ENCODE results near the gene GNAT1.

The GNAT1 gene

GRCh38 chr3:50190936-50191660 is at the start of gene GNAT1:
GNAT1 (plus strand) TSS chr3:50191610; CDS start chr3:50191726, 116 bp downstream.
- H3K36me3 ChIP-seq (ENCODE audit: control insufficient read depth in 1 of 2, insufficient read depth in 2 of 2, low read length in 2 of 2), result no peaks in the 10 kb centered on the region
- H3K4me3 ChIP-seq (ENCODE audit: low read depth in 1 of 2, low read length in 2 of 2), result no peak within 1 kb of the TSS
- H3K4me1 ChIP-seq (ENCODE audit: control insufficient read depth in 1 of 2, insufficient read depth in 2 of 2, low read length in 2 of 2), result peaks cover 0 to 19% of the 10 kb centered on the region in 2 donors
- no peak within 1 kb of the TSS for H3K27ac ChIP-seq (ENCODE audit: low read length)
- no peaks in the 10 kb centered on the region for H3K9me3 ChIP-seq (ENCODE audit: control insufficient read depth in 1 of 2, low read length in 2 of 2)
- peaks cover 18% of the 10 kb centered on the region for H3K27me3 ChIP-seq (ENCODE audit: low read depth, low read length)

- no peaks in the 10 kb centered on the region for H3K4me1 ChIP-seq (ENCODE audit: control insufficient read depth in 1 of 2, insufficient read depth in 2 of 2, low read length in 2 of 2)
- H3K9me3 ChIP-seq (ENCODE audit: control insufficient read depth in 1 of 2, low read length in 2 of 2), result no peaks in the 10 kb centered on the region
- H3K4me3 ChIP-seq (ENCODE audit: low read depth in 1 of 2, low read length in 2 of 2), result no peak overlapping the region
- no peak overlapping the region for H3K27ac ChIP-seq (ENCODE audit: low read length)
- no peaks in the 10 kb centered on the region for H3K27me3 ChIP-seq (ENCODE audit: low read depth, low read length)
- no peaks in the 10 kb centered on the region for H3K36me3 ChIP-seq (ENCODE audit: control insufficient read depth in 1 of 2, insufficient read depth in 2 of 2, low read length in 2 of 2)
These were observed 45.0 kb upstream of the GNAT1 start for GRCh38 chr3:50146316-50146901.

- H3K27ac ChIP-seq (ENCODE audit: low read length), result no peak overlapping the region
- no peaks in the 10 kb centered on the region for H3K27me3 ChIP-seq (ENCODE audit: low read depth, low read length)
- H3K4me1 ChIP-seq (ENCODE audit: control insufficient read depth in 1 of 2, insufficient read depth in 2 of 2, low read length in 2 of 2), result no peaks in the 10 kb centered on the region
- no peaks in the 10 kb centered on the region for H3K36me3 ChIP-seq (ENCODE audit: control insufficient read depth in 1 of 2, insufficient read depth in 2 of 2, low read length in 2 of 2)
- no peak overlapping the region for H3K4me3 ChIP-seq (ENCODE audit: low read depth in 1 of 2, low read length in 2 of 2)
- H3K9me3 ChIP-seq (ENCODE audit: control insufficient read depth in 1 of 2, low read length in 2 of 2), result no peaks in the 10 kb centered on the region
These were observed 44.4 kb upstream of the GNAT1 start for GRCh38 chr3:50147016-50147415.

GRCh38 chr3:50147447-50147846 is 44.0 kb upstream of the GNAT1 start:
- H3K27ac ChIP-seq (ENCODE audit: low read length), result no peak overlapping the region
- no peaks in the 10 kb centered on the region for H3K9me3 ChIP-seq (ENCODE audit: control insufficient read depth in 1 of 2, low read length in 2 of 2)
- H3K4me3 ChIP-seq (ENCODE audit: low read depth in 1 of 2, low read length in 2 of 2), result no peak overlapping the region
- H3K36me3 ChIP-seq (ENCODE audit: control insufficient read depth in 1 of 2, insufficient read depth in 2 of 2, low read length in 2 of 2), result no peaks in the 10 kb centered on the region
- no peaks in the 10 kb centered on the region for H3K4me1 ChIP-seq (ENCODE audit: control insufficient read depth in 1 of 2, insufficient read depth in 2 of 2, low read length in 2 of 2)
- no peaks in the 10 kb centered on the region for H3K27me3 ChIP-seq (ENCODE audit: low read depth, low read length)

- Histone ChIP-seq H3K36me3 (ENCODE audit: control insufficient read depth in 1 of 2, insufficient read depth in 2 of 2, low read length in 2 of 2) (no peaks in the 10 kb centered on the region), H3K4me1 (ENCODE audit: control insufficient read depth in 1 of 2, insufficient read depth in 2 of 2, low read length in 2 of 2) (no peaks in the 10 kb centered on the region), H3K4me3 (ENCODE audit: low read depth in 1 of 2, low read length in 2 of 2) (no peak overlapping the region), H3K27ac (ENCODE audit: low read length) (no peak overlapping the region), H3K27me3 (ENCODE audit: low read depth, low read length) (no peaks in the 10 kb centered on the region), H3K9me3 (ENCODE audit: control insufficient read depth in 1 of 2, low read length in 2 of 2) (no peaks in the 10 kb centered on the region)
These were observed 43.5 kb upstream of the GNAT1 start for GRCh38 chr3:50147861-50148260.

GRCh38 chr3:50150404-50150750 is 41.0 kb upstream of the GNAT1 start:
- H3K27ac ChIP-seq (ENCODE audit: low read length), result no peak overlapping the region

GRCh38 chr3:50150863-50151686 is 40.3 kb upstream of the GNAT1 start:
- no peak overlapping the region for H3K4me3 ChIP-seq (ENCODE audit: low read depth in 1 of 2, low read length in 2 of 2)
- H3K4me1 ChIP-seq (ENCODE audit: control insufficient read depth in 1 of 2, insufficient read depth in 2 of 2, low read length in 2 of 2), result peaks cover 0 to 14% of the 10 kb centered on the region in 2 donors
- H3K36me3 ChIP-seq (ENCODE audit: control insufficient read depth in 1 of 2, insufficient read depth in 2 of 2, low read length in 2 of 2), result no peaks in the 10 kb centered on the region
- no peak overlapping the region for H3K27ac ChIP-seq (ENCODE audit: low read length)
- H3K9me3 ChIP-seq (ENCODE audit: control insufficient read depth in 1 of 2, low read length in 2 of 2), result no peaks in the 10 kb centered on the region
- H3K27me3 ChIP-seq (ENCODE audit: low read depth, low read length), result peaks cover 4% of the 10 kb centered on the region

More at GRCh38 chr3:50150404-50150750, 41.0 kb upstream of the GNAT1 start:
- no peaks in the 10 kb centered on the region for H3K9me3 ChIP-seq (ENCODE audit: control insufficient read depth in 1 of 2, low read length in 2 of 2)
- H3K36me3 ChIP-seq (ENCODE audit: control insufficient read depth in 1 of 2, insufficient read depth in 2 of 2, low read length in 2 of 2), result no peaks in the 10 kb centered on the region
- peaks cover 0 to 7% of the 10 kb centered on the region in 2 donors for H3K4me1 ChIP-seq (ENCODE audit: control insufficient read depth in 1 of 2, insufficient read depth in 2 of 2, low read length in 2 of 2)
- H3K4me3 ChIP-seq (ENCODE audit: low read depth in 1 of 2, low read length in 2 of 2), result no peak overlapping the region
- H3K27me3 ChIP-seq (ENCODE audit: low read depth, low read length), result no peaks in the 10 kb centered on the region

GRCh38 chr3:50151728-50152127 is 39.7 kb upstream of the GNAT1 start:
- H3K27me3 ChIP-seq (ENCODE audit: low read depth, low read length), result peaks cover 5% of the 10 kb centered on the region
- H3K27ac ChIP-seq (ENCODE audit: low read length), result no peak overlapping the region
- H3K9me3 ChIP-seq (ENCODE audit: control insufficient read depth in 1 of 2, low read length in 2 of 2), result no peaks in the 10 kb centered on the region
- H3K4me3 ChIP-seq (ENCODE audit: low read depth in 1 of 2, low read length in 2 of 2), result no peak overlapping the region
- no peaks in the 10 kb centered on the region for H3K36me3 ChIP-seq (ENCODE audit: control insufficient read depth in 1 of 2, insufficient read depth in 2 of 2, low read length in 2 of 2)
- peaks cover 0 to 21% of the 10 kb centered on the region in 2 donors for H3K4me1 ChIP-seq (ENCODE audit: control insufficient read depth in 1 of 2, insufficient read depth in 2 of 2, low read length in 2 of 2)

- Histone ChIP-seq H3K27me3 (ENCODE audit: low read depth, low read length) (peaks cover 5% of the 10 kb centered on the region), H3K27ac (ENCODE audit: low read length) (no peak overlapping the region), H3K4me3 (ENCODE audit: low read depth in 1 of 2, low read length in 2 of 2) (peak overlapping the region in 1 of 2 donors; percentile 57), H3K36me3 (ENCODE audit: control insufficient read depth in 1 of 2, insufficient read depth in 2 of 2, low read length in 2 of 2) (no peaks in the 10 kb centered on the region), H3K9me3 (ENCODE audit: control insufficient read depth in 1 of 2, low read length in 2 of 2) (no peaks in the 10 kb centered on the region), H3K4me1 (ENCODE audit: control insufficient read depth in 1 of 2, insufficient read depth in 2 of 2, low read length in 2 of 2) (peaks cover 0 to 25% of the 10 kb centered on the region in 2 donors)
These were observed 37.5 kb upstream of the GNAT1 start for GRCh38 chr3:50153782-50154475.

GRCh38 chr3:50154476-50154839 is 37.0 kb upstream of the GNAT1 start:
- Histone ChIP-seq H3K27me3 (ENCODE audit: low read depth, low read length) (peaks cover 5% of the 10 kb centered on the region), H3K4me1 (ENCODE audit: control insufficient read depth in 1 of 2, insufficient read depth in 2 of 2, low read length in 2 of 2) (peaks cover 0 to 25% of the 10 kb centered on the region in 2 donors), H3K36me3 (ENCODE audit: control insufficient read depth in 1 of 2, insufficient read depth in 2 of 2, low read length in 2 of 2) (no peaks in the 10 kb centered on the region), H3K27ac (ENCODE audit: low read length) (no peak overlapping the region), H3K9me3 (ENCODE audit: control insufficient read depth in 1 of 2, low read length in 2 of 2) (no peaks in the 10 kb centered on the region), H3K4me3 (ENCODE audit: low read depth in 1 of 2, low read length in 2 of 2) (peak overlapping the region in 1 of 2 donors; percentile 57)

All from muscle layer of duodenum (tissue), 2 donors.